ENCODE measurements around the gene USF2. TPM values are rescaled to one million over a fixed set of nuclear protein-coding genes. Genes with fewer than 3 reads are reported as not detected.

The USF2 gene
- total RNA-seq, 1 donor, result 50.1 TPM

- no peak for TF ChIP-seq CTCF (IDR thresholded peaks at IDR 0.05; ENCODE audit: insufficient read depth, low read depth, low read length)
- no peak overlapping the region for H3K4me3 ChIP-seq (ENCODE audit: low read depth, low read length)
- DNase-seq (ENCODE audit: low read depth), result no peak
Measured at GRCh38 chr19:35297515-35297848, 28.7 kb downstream of the USF2 start.

GRCh38 chr19:35297922-35298321 is 29.2 kb downstream of the USF2 start:
- TF ChIP-seq CTCF (IDR thresholded peaks at IDR 0.05; ENCODE audit: insufficient read depth, low read depth, low read length), result no peak
- DNase-seq (ENCODE audit: low read depth), result no peak
- H3K4me3 ChIP-seq (ENCODE audit: low read depth, low read length), result no peak overlapping the region

GRCh38 chr19:35298561-35298972 is 29.8 kb downstream of the USF2 start:
- DNase-seq (ENCODE audit: low read depth), result no peak
- no peak overlapping the region for H3K4me3 ChIP-seq (ENCODE audit: low read depth, low read length)
- TF ChIP-seq CTCF (IDR thresholded peaks at IDR 0.05; ENCODE audit: insufficient read depth, low read depth, low read length), result no peak

- DNase-seq (ENCODE audit: low read depth), result no peak
- H3K4me3 ChIP-seq (ENCODE audit: low read depth, low read length), result no peak overlapping the region
- TF ChIP-seq CTCF (IDR thresholded peaks at IDR 0.05; ENCODE audit: insufficient read depth, low read depth, low read length), result no peak
Measured at GRCh38 chr19:35299523-35300338, 31.0 kb downstream of the USF2 start.

GRCh38 chr19:35300339-35300649 is 31.5 kb downstream of the USF2 start:
- TF ChIP-seq CTCF (IDR thresholded peaks at IDR 0.05; ENCODE audit: insufficient read depth, low read depth, low read length), result no peak
- DNase-seq (ENCODE audit: low read depth), result no peak
- no peak overlapping the region for H3K4me3 ChIP-seq (ENCODE audit: low read depth, low read length)

GRCh38 chr19:35301961-35302360 is 33.2 kb downstream of the USF2 start:
- no peak for DNase-seq (ENCODE audit: low read depth)
- H3K4me3 ChIP-seq (ENCODE audit: low read depth, low read length), result no peak overlapping the region
- no peak for TF ChIP-seq CTCF (IDR thresholded peaks at IDR 0.05; ENCODE audit: insufficient read depth, low read depth, low read length)

- no peak for TF ChIP-seq CTCF (IDR thresholded peaks at IDR 0.05; ENCODE audit: insufficient read depth, low read depth, low read length)
- H3K4me3 ChIP-seq (ENCODE audit: low read depth, low read length), result no peak overlapping the region
- DNase-seq (ENCODE audit: low read depth), result no peak
Measured at GRCh38 chr19:35302446-35302845, 33.7 kb downstream of the USF2 start.

Data from fibroblast of villous mesenchyme (primary cell).